HCT116 (cell line): ENCODE data around the gene C2CD2. TPM values are rescaled to one million over a fixed set of nuclear protein-coding genes. Genes with fewer than 3 reads are reported as not detected.

ENCODE experiments used
- ATAC-seq: fragments of 200-7000 bp; cut with Tn5 transposase; 2 replicates; pipeline ENCODE4 v1.9.1; 2020; ENCODE audit warnings: mild to moderate bottlenecking, moderate library complexity
- BruUV-seq: library from RNA; stranded (reverse); fragments of 400-500 nt; replicated peaks from 2 replicates; lab custom pipeline; 2021; lab: Mats Ljungman, UMichigan
- CTCF ChIA-PET: fragments of 300-600 bp; sonication (Branson Sonifier 250); formaldehyde crosslinking; loops from one replicate; lab custom pipeline; 2021; ENCODE audit warnings: antibody characterized with exemption; lab: Charles Lee
- POLR2A ChIA-PET: fragments of 300-600, 350-600 bp; sonication (Branson Sonifier 250); formaldehyde crosslinking; loops from one replicate; lab custom pipeline; 2021; ENCODE audit warnings: antibody characterized with exemption; lab: Charles Lee
- RAD21 ChIA-PET, 2 experiments: fragments of 300-600 bp; sonication (Branson Sonifier 250); formaldehyde crosslinking; loops; one replicate each; lab custom pipeline; 2023; ENCODE audit warnings: low total read pairs in 2 of 2; ENCODE audit not compliant: uncharacterized antibody in 2 of 2, unreplicated experiment in 2 of 2, low non-redundant PET in 1 of 2; lab: Charles Lee
- DNase-seq: peaks from one replicate; pipeline ENCODE4 v3.0.0-alpha.2; 2010; ENCODE audit warnings: low read depth, low spot score
- H2AFZ ChIP-seq: fragments of 200-600 bp; shearing (Covaris generic), sonication (generic); 2 replicates; pipeline ENCODE4 v1.6.1; 2017; ENCODE audit warnings: low read depth, mixed run types, mixed read lengths, antibody characterized with exemption, low read length; ENCODE audit not compliant: poor library complexity, severe bottlenecking
- H3K27ac ChIP-seq: 2 replicates; pipeline ENCODE4 v1.5.1; 2012; ENCODE audit warnings: low read depth, low read length
- H3K27me3 ChIP-seq: fragments of 200-600 bp; sonication (generic); 2 replicates; pipeline ENCODE4 v1.6.1; 2016; ENCODE audit warnings: mixed run types, low read length, mixed read lengths; ENCODE audit not compliant: insufficient read depth
- H3K36me3 ChIP-seq, 2 experiments: fragments of 200-500 bp in 1 of 2; fragments of 200-600 bp in 1 of 2; sonication (Bioruptor generic) in 1 of 2; sonication (generic) in 1 of 2; 2 replicates each; pipeline versions ENCODE4 v1.5.1 to v1.6.1; 2014 to 2016; ENCODE audit warnings: low read length in 2 of 2, inconsistent platforms in 1 of 2, mixed read lengths in 1 of 2, mixed run types in 1 of 2; ENCODE audit not compliant: insufficient read depth in 2 of 2, control insufficient read depth in 1 of 2
- H3K4me1 ChIP-seq, 2 experiments: fragments of 200-600 bp in 1 of 2; sonication (generic) in 1 of 2; 2 replicates each; pipeline versions ENCODE4 v1.5.1 to v1.6.1; 2012 to 2017; ENCODE audit warnings: low read length in 2 of 2, inconsistent platforms in 1 of 2, mild to moderate bottlenecking in 1 of 2, mixed read lengths in 1 of 2, mixed run types in 1 of 2, moderate library complexity in 1 of 2; ENCODE audit not compliant: insufficient read depth in 2 of 2, control insufficient read depth in 1 of 2
- H3K4me2 ChIP-seq: fragments of 200-600 bp; sonication (generic); 2 replicates; pipeline ENCODE4 v1.6.1; 2017; ENCODE audit warnings: mixed run types, low read length, mixed read lengths
- H3K4me3 ChIP-seq, 2 experiments: fragments of 200-600 bp in 1 of 2; sonication (generic) in 1 of 2; replicated peaks in 1 of 2; 2 replicates each; pipeline ENCODE4 v1.5.1; 2011 to 2016; ENCODE audit warnings: low read length in 2 of 2, control low read depth in 1 of 2, low read depth in 1 of 2, mild to moderate bottlenecking in 1 of 2, mixed read lengths in 1 of 2, mixed run types in 1 of 2
- H3K79me2 ChIP-seq: fragments of 200-600 bp; sonication (generic); 2 replicates; pipeline ENCODE4 v1.6.1; 2017; ENCODE audit warnings: mild to moderate bottlenecking, mixed run types, low read length, moderate library complexity, mixed read lengths; ENCODE audit not compliant: insufficient read depth
- H3K9ac ChIP-seq: fragments of 200-600 bp; sonication (generic); 2 replicates; pipeline ENCODE4 v1.6.1; 2016; ENCODE audit warnings: low read length, mixed read lengths
- H3K9me2 ChIP-seq: fragments of 200-600 bp; sonication (generic), shearing (Covaris generic); 2 replicates; pipeline ENCODE4 v1.6.1; 2017; ENCODE audit warnings: mixed run types, mild to moderate bottlenecking, moderate library complexity; ENCODE audit not compliant: insufficient read depth
- H3K9me3 ChIP-seq, 2 experiments: fragments of 200-500 bp in 1 of 2; fragments of 200-600 bp in 1 of 2; sonication (Bioruptor generic) in 1 of 2; sonication (generic) in 1 of 2; 2 replicates each; pipeline ENCODE4 v1.6.1; 2014 to 2017; ENCODE audit warnings: low read length in 2 of 2, mixed read lengths in 2 of 2, inconsistent platforms in 1 of 2, low read depth in 1 of 2, mild to moderate bottlenecking in 1 of 2, mixed run types in 1 of 2, moderate library complexity in 1 of 2; ENCODE audit not compliant: control insufficient read depth in 1 of 2, insufficient read depth in 1 of 2
- H4K20me1 ChIP-seq: fragments of 200-600 bp; sonication (generic), shearing (Covaris generic); 2 replicates; pipeline ENCODE4 v1.6.1; 2017; ENCODE audit warnings: mixed run types, mild to moderate bottlenecking, moderate library complexity; ENCODE audit not compliant: insufficient read depth
- CEBPB ChIP-seq: IDR thresholded peaks from 2 replicates; pipeline ENCODE4 v1.6.1; 2012; ENCODE audit warnings: low read depth
- EGR1 ChIP-seq: IDR thresholded peaks from 2 replicates; pipeline ENCODE4 v1.6.1; 2012; ENCODE audit warnings: low read depth
- ELF1 ChIP-seq: IDR thresholded peaks from 2 replicates; pipeline ENCODE4 v1.6.1; 2012; ENCODE audit warnings: low read depth, borderline replicate concordance
- EZH2phosphoT487 ChIP-seq: fragments of 200-600 bp; IDR thresholded peaks from 2 replicates; pipeline ENCODE4 v1.6.1; 2018; ENCODE audit warnings: antibody characterized with exemption, borderline replicate concordance
- JUND ChIP-seq: IDR thresholded peaks from 2 replicates; pipeline ENCODE4 v1.6.1; 2012
- POLR2A ChIP-seq: IDR thresholded peaks from 2 replicates; pipeline ENCODE4 v1.7.0; 2011; ENCODE audit warnings: borderline replicate concordance; ENCODE audit not compliant: insufficient read depth, insufficient read length; ENCODE audit errors: extremely low read depth
- RAD21 ChIP-seq: IDR thresholded peaks from 2 replicates; pipeline ENCODE4 v1.6.1; 2012; ENCODE audit warnings: low read depth, mild to moderate bottlenecking
- REST ChIP-seq: IDR thresholded peaks from 2 replicates; pipeline ENCODE4 v1.6.1; 2012; ENCODE audit warnings: low read depth
- SIN3A ChIP-seq: IDR thresholded peaks from 2 replicates; pipeline ENCODE4 v1.6.1; 2012; ENCODE audit warnings: low read depth
- SRF ChIP-seq: IDR thresholded peaks from 2 replicates; pipeline ENCODE4 v1.6.1; 2012; ENCODE audit warnings: low read depth
- TCF7L2 ChIP-seq: IDR thresholded peaks from 2 replicates; pipeline ENCODE4 v1.7.0; 2011; ENCODE audit warnings: borderline replicate concordance, inconsistent platforms; ENCODE audit not compliant: insufficient read depth, insufficient read length; ENCODE audit errors: extremely low read depth
- ZBTB33 ChIP-seq: IDR thresholded peaks from 2 replicates; pipeline ENCODE4 v1.6.1; 2011; ENCODE audit warnings: mild to moderate bottlenecking, low read length, moderate library complexity; ENCODE audit not compliant: insufficient replicate concordance; ENCODE audit errors: extremely low read depth
- ZNF274 ChIP-seq: fragments of 200-500 bp; sonication (Bioruptor generic); IDR thresholded peaks from 2 replicates; pipeline ENCODE4 v1.6.1; 2014; ENCODE audit warnings: mild to moderate bottlenecking, low read depth, low read length, inconsistent platforms
- intact Hi-C: fragments of 100-400 bp; cut with micrococcal nuclease; formaldehyde crosslinking; loops from 2 replicates; pipeline ENCODE4 v1.10.0; 2022
- total RNA-seq: library from RNA; stranded (reverse); gene quantifications from one replicate; pipeline ENCODE4 v1.2.1, GENCODE V29; 2021; ENCODE audit not compliant: unreplicated experiment

C2CD2 gene
- total RNA-seq, 1 experiment from 2014 or later = 22.0 TPM

DNA sequence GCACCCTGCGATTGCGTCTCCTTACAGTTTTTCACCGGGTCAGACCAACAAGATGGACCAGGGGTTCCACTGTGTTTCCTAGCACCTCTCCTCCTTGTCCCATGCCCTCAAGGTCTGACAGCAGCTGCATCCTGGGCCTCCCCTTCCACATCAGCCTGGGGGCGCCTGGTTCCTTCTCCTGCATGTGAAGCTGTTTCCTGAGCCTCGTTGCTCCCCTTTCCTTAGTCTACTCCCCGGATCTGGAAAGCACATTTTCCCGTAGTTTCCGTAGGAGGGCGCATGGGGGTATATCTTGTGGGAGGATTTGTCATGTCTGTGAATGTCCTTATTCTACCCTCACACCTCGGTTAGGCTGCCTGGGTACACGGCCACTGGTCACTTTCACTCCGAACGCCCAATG is 80.8 kb downstream of the C2CD2 start:
- Histone ChIP-seq H2AFZ (no peak overlapping the region), H3K36me3 (0 out of 4 replicates have a peak, but pooled peaks cover 0 to 5% of the 10 kb centered on the region in 2 experiments), H3K9me3 (no peaks in the 10 kb centered on the region), H3K4me2 (no peak overlapping the region), H3K9ac (no peak overlapping the region), H3K4me1 (peaks cover 8 to 12% of the 10 kb centered on the region in 2 experiments), H4K20me1 (no peaks in the 10 kb centered on the region), H3K4me3 (no peak overlapping the region), H3K27me3 (no peaks in the 10 kb centered on the region), H3K27ac (no peak overlapping the region), H3K9me2 (no peaks in the 10 kb centered on the region), H3K79me2 (peaks cover 51% of the 10 kb centered on the region)
- ChIA-PET CTCF (no interaction called here), POLR2A (no interaction called here), RAD21 (no interaction called here)
- DNase-seq = no peak
- no TSS peak for BruUV-seq
- no peak for TF ChIP-seq ZBTB33
- TF ChIP-seq RAD21 = no peak
- no peak for TF ChIP-seq CEBPB
- no peak for TF ChIP-seq EZH2phosphoT487
- no peak for TF ChIP-seq SIN3A
- no peak for TF ChIP-seq ELF1
- no peak for ATAC-seq
- intact Hi-C loops = loop anchor here (10.0 kb wide), 1 partner anchor 242 kb away; no protein-coding TSS in a partner anchor

- H3K4me1 ChIP-seq = no peaks in the 10 kb centered on the region
- H4K20me1 ChIP-seq = no peaks in the 10 kb centered on the region
- no peak for TF ChIP-seq EZH2phosphoT487
- no peak for TF ChIP-seq EGR1
- TF ChIP-seq JUND = no peak
- no peak for TF ChIP-seq CEBPB
- TF ChIP-seq REST = no peak
- TF ChIP-seq ZNF274 = no peak
- no peak for TF ChIP-seq RAD21
- no peak for TF ChIP-seq SRF
- no peak for TF ChIP-seq SIN3A
- TF ChIP-seq TCF7L2 = no peak
- TF ChIP-seq POLR2A = no peak
- TF ChIP-seq, all 23 proteins: peak for 0
- Histone ChIP-seq H3K27ac (no peak overlapping the region), H3K4me3 (no peak overlapping the region), H3K79me2 (peaks cover 36% of the 10 kb centered on the region), H3K9me3 (no peaks in the 10 kb centered on the region), H3K9ac (no peak overlapping the region), H3K9me2 (no peaks in the 10 kb centered on the region), H2AFZ (no peak overlapping the region), H3K4me2 (no peak overlapping the region), H3K27me3 (no peaks in the 10 kb centered on the region), H3K36me3 (0 out of 4 replicates have a peak, but pooled peaks cover 0 to 5% of the 10 kb centered on the region in 2 experiments)
- intact Hi-C loops = loop anchor here (10.0 kb wide), 1 partner anchor 243 kb away; no protein-coding TSS in a partner anchor
- ChIA-PET CTCF (no interaction called here), POLR2A (no interaction called here), RAD21 (no interaction called here)
- BruUV-seq = no TSS peak
- no peak for ATAC-seq
- DNase-seq = no peak
Measured at GRCh38 chr21:41871293-41872030, 82.4 kb downstream of the C2CD2 start.
